ENCODE measurements around the gene TMCC2.

Gene TMCC2

GRCh38 chr1:205199931-205200299, 27.8 kb upstream of the TMCC2 start:
- TF ChIP-seq REST (IDR thresholded peaks at IDR 0.05; ENCODE audit: insufficient read depth in 1 of 2, low read depth in 2 of 2, low read length in 2 of 2): no peak
- TF ChIP-seq SIN3A (IDR thresholded peaks at IDR 0.05; ENCODE audit: borderline replicate concordance, insufficient read depth, low read length): no peak
- TF ChIP-seq TAF1 (IDR thresholded peaks at IDR 0.05; ENCODE audit: borderline replicate concordance, insufficient read depth, low read length): no peak

- TF ChIP-seq REST (IDR thresholded peaks at IDR 0.05; ENCODE audit: insufficient read depth in 1 of 2, low read depth in 2 of 2, low read length in 2 of 2) (no peak), FOXP2 (optimal IDR thresholded peaks at IDR 0.05; ENCODE audit: borderline replicate concordance, extremely low read depth, extremely low read length, insufficient read depth) (no peak), POLR2AphosphoS5 (IDR thresholded peaks at IDR 0.05; ENCODE audit: low read depth, low read length) (no peak), TAF1 (IDR thresholded peaks at IDR 0.05; ENCODE audit: borderline replicate concordance, insufficient read depth, low read length) (no peak), SIN3A (IDR thresholded peaks at IDR 0.05; ENCODE audit: borderline replicate concordance, insufficient read depth, low read length) (no peak)
Measured at GRCh38 chr1:205204552-205204951, 23.2 kb upstream of the TMCC2 start.

- TF ChIP-seq FOXP2 (optimal IDR thresholded peaks at IDR 0.05; ENCODE audit: borderline replicate concordance, extremely low read depth, extremely low read length, insufficient read depth) (no peak), SIN3A (IDR thresholded peaks at IDR 0.05; ENCODE audit: borderline replicate concordance, insufficient read depth, low read length) (no peak), TAF1 (IDR thresholded peaks at IDR 0.05; ENCODE audit: borderline replicate concordance, insufficient read depth, low read length) (no peak), POLR2AphosphoS5 (IDR thresholded peaks at IDR 0.05; ENCODE audit: low read depth, low read length) (no peak), REST (IDR thresholded peaks at IDR 0.05; ENCODE audit: insufficient read depth in 1 of 2, low read depth in 2 of 2, low read length in 2 of 2) (no peak)
Measured at GRCh38 chr1:205205055-205205454, 22.7 kb upstream of the TMCC2 start.

GRCh38 chr1:205208811-205209210, 18.9 kb upstream of the TMCC2 start:
- TF ChIP-seq TAF1 (IDR thresholded peaks at IDR 0.05; ENCODE audit: borderline replicate concordance, insufficient read depth, low read length) (no peak), SIN3A (IDR thresholded peaks at IDR 0.05; ENCODE audit: borderline replicate concordance, insufficient read depth, low read length) (no peak), FOXP2 (optimal IDR thresholded peaks at IDR 0.05; ENCODE audit: borderline replicate concordance, extremely low read depth, extremely low read length, insufficient read depth) (no peak), POLR2AphosphoS5 (IDR thresholded peaks at IDR 0.05; ENCODE audit: low read depth, low read length) (no peak)

- TF ChIP-seq POLR2AphosphoS5 (IDR thresholded peaks at IDR 0.05; ENCODE audit: low read depth, low read length) (no peak), FOXP2 (optimal IDR thresholded peaks at IDR 0.05; ENCODE audit: borderline replicate concordance, extremely low read depth, extremely low read length, insufficient read depth) (no peak), SIN3A (IDR thresholded peaks at IDR 0.05; ENCODE audit: borderline replicate concordance, insufficient read depth, low read length) (no peak), TAF1 (IDR thresholded peaks at IDR 0.05; ENCODE audit: borderline replicate concordance, insufficient read depth, low read length) (no peak), REST (IDR thresholded peaks at IDR 0.05; ENCODE audit: insufficient read depth in 1 of 2, low read depth in 2 of 2, low read length in 2 of 2) (no peak)
Measured at GRCh38 chr1:205210756-205211168, 17.0 kb upstream of the TMCC2 start.
